Central memory CD8-positive, alpha-beta T cell (primary cell): ENCODE results near the gene CYB561D2.

Experiments used
- ATAC-seq: fragments of 150-1000 bp; cut with Tn5 transposase; replicated peaks from 2 replicates; pipeline ENCODE4 v1.10.0; 2022; ENCODE audit warnings: mild to moderate bottlenecking, moderate FRiP score, moderate number of reproducible peaks; ENCODE audit not compliant: poor library complexity, severe bottlenecking; ENCODE audit errors: extremely low read depth
- DNase-seq, 2 donors: peaks; one replicate each; pipeline ENCODE4 v3.0.0; 2021; ENCODE audit warnings: low spot score in 2 of 2
- H3K27ac Mint-ChIP-seq: one replicate; pipeline ENCODE4 v1.8.0; 2022; ENCODE audit warnings: low read depth, mild to moderate bottlenecking, moderate library complexity, mixed read lengths
- H3K27me3 Mint-ChIP-seq: one replicate; pipeline ENCODE4 v1.8.0; 2022; ENCODE audit warnings: mixed read lengths
- H3K36me3 Mint-ChIP-seq: one replicate; pipeline ENCODE4 v1.8.0; 2022; ENCODE audit warnings: mild to moderate bottlenecking, moderate library complexity, mixed read lengths; ENCODE audit not compliant: insufficient read depth
- H3K4me1 Mint-ChIP-seq: one replicate; pipeline ENCODE4 v1.8.0; 2022; ENCODE audit warnings: mixed read lengths
- H3K4me3 Mint-ChIP-seq: one replicate; pipeline ENCODE4 v1.8.0; 2022; ENCODE audit warnings: mild to moderate bottlenecking, moderate library complexity, mixed read lengths
- H3K9me3 Mint-ChIP-seq: one replicate; pipeline ENCODE4 v1.8.0; 2022; ENCODE audit warnings: mixed read lengths

Gene CYB561D2

DNA sequence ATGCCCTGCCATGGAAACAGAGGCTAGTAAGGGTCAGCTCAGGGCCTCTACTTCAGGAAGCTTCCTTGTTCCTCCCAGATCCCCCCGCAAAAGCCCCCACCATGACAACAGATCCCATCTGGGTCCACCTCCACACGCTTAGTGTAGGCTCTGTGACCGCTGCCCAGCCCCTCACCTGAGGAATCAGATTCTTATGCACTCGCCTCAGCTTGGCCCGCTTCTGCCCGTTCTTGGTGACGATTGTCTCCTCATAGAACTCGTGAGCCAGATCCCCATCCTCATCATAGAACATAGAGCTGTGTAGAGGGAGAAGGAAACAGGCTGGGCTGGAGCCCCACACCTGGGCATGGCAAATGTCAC is 24.5 kb upstream of the CYB561D2 start:
- H3K4me1 Mint-ChIP-seq: peaks cover 39% of the 10 kb centered on the region
- peak overlapping the region; percentile 55 for H3K27ac Mint-ChIP-seq
- no peaks in the 10 kb centered on the region for H3K9me3 Mint-ChIP-seq
- H3K4me3 Mint-ChIP-seq: peak overlapping the region; percentile 82
- H3K36me3 Mint-ChIP-seq: peaks cover 14% of the 10 kb centered on the region
- DNase-seq (no peak), ATAC-seq (no peak)
- H3K27me3 Mint-ChIP-seq: no peaks in the 10 kb centered on the region

DNA sequence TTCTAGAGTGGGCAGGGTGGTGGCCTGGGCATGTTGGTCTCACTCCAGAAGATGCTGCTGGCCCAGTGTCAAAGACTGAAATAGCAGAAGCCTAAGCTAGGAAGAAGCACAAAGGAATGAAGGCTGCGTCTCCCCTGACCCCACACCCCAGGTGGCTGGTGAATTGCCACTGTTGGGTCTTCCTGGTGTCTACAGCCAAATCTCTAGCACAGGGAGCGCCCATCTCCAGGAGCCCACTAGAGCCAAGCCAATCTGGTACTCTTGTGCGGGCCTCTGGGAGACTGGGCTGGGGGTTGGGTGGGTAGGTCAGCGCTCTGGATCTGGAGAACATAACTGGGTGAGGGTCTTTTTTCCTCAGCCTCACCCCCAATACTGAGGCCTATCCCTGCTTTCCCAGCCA is 23.5 kb upstream of the CYB561D2 start:
- ATAC-seq: no peak
- H3K4me1 Mint-ChIP-seq: peaks cover 41% of the 10 kb centered on the region
- peaks cover 17% of the 10 kb centered on the region for H3K36me3 Mint-ChIP-seq
- DNase-seq: no peak
- H3K27ac Mint-ChIP-seq: peak overlapping the region; percentile 82
- H3K27me3 Mint-ChIP-seq: no peaks in the 10 kb centered on the region
- peak overlapping the region; percentile 82 for H3K4me3 Mint-ChIP-seq
- no peaks in the 10 kb centered on the region for H3K9me3 Mint-ChIP-seq

DNA sequence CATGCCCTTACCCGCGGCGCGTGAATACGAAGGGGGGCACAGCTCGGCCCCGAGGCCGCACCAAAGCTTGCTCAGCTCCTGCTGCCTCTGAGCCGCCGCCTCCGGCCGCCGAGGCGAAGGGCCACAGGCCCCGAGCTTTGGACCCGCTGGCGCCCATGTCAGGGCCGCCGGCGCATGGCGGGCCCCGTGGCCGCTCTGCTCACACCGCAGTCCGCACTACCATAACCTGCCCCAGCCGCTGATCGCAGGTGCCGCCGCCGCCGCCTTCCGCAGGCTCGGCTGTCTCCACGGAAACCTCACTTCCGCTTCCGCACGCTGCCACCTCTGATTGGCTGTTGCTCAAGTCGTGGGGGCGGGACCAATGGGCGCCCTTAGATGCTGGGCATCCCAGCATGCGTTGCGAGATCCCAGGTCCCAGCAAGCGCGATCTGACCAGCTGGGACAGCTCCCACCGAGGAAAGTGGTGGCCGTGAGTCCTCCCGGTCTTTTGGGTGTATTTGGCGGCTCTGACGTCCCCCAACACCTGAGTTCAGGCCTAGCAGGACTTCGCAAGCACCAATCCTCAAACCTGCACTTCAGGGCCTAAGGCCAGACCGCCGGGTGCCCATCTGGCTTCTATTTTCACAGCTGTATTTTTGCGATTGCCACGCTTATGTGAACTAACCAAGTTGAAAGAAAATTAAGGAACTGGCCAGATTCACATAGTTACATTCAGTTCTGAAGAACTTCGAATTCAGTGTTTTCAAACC is 22.5 kb upstream of the CYB561D2 start, which contains the start of gene TUSC2:
Gene TUSC2 (minus strand): TSS at position 281 of the 749 bp plus-strand sequence. CDS start 124 bp downstream, at position 157.
- H3K9me3 Mint-ChIP-seq: no peaks in the 10 kb centered on the region

DNA sequence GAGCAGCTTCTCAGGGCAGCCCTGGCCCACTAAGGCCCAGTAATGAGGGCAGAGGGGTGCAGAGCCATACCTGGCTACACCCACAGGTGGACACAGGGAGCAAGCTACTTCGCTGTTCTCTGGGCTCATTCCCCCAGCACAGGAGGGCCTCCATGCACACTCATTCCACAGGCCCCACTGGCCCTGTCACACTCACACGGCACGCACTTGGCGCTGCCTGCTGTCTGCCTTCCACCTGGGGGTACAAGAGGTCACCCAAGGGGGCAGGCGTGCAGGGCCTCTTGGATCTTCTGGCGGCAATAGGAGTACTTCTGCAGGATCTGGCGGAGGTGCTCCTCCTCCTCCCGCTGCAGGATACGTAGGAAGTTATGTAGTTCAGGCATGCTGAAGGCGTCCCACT is 20.3 kb upstream of the CYB561D2 start:
- ATAC-seq (no peak), DNase-seq (no peak)
- Mint-ChIP-seq H3K4me3 (no peak overlapping the region), H3K4me1 (peaks cover 51% of the 10 kb centered on the region), H3K27ac (no peak overlapping the region), H3K27me3 (no peaks in the 10 kb centered on the region), H3K36me3 (peaks cover 32% of the 10 kb centered on the region), H3K9me3 (no peaks in the 10 kb centered on the region)

More for the DNA sequence above, 22.5 kb upstream of the CYB561D2 start, which contains the start of gene TUSC2:
- Mint-ChIP-seq H3K27ac (peak within 1 kb of the TSS; percentile 82), H3K4me3 (peak within 1 kb of the TSS; percentile 82), H3K4me1 (peaks cover 47% of the 10 kb centered on the region), H3K36me3 (peaks cover 22% of the 10 kb centered on the region), H3K27me3 (no peaks in the 10 kb centered on the region)
- DNase-seq (peak; percentile 89 to 91), ATAC-seq (peak; percentile 97)

DNA sequence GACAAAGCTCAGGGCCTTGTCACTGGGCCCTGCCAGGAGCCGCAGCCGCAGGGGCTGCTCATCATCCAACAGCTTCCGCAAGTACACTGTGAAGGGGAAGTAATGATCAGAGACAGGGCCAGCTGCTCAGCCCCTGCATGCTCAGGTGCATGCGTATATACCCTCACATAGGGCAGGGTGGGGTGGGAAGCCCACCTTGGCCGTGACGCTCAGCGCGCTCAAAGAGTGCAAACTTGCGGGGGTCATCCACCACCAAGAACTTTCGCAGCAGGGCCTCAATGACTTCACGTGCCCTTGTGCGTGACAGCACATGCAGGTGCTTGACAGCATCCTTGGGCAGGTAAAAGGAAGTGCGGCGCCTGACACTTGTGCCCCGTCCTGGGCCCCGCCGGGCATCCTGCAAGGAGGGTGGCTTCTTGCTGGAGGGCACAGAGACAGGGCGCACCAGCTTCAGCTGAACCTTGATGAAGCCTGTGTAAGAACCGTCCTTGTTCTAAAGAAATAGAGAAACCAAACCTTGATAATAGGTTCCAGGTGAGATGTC is 19.2 kb upstream of the CYB561D2 start:
- Mint-ChIP-seq H3K4me3 (no peak overlapping the region), H3K9me3 (no peaks in the 10 kb centered on the region), H3K36me3 (peaks cover 37% of the 10 kb centered on the region), H3K4me1 (peaks cover 57% of the 10 kb centered on the region), H3K27me3 (no peaks in the 10 kb centered on the region), H3K27ac (no peak overlapping the region)
- no peak for ATAC-seq
- no peak for DNase-seq

DNA sequence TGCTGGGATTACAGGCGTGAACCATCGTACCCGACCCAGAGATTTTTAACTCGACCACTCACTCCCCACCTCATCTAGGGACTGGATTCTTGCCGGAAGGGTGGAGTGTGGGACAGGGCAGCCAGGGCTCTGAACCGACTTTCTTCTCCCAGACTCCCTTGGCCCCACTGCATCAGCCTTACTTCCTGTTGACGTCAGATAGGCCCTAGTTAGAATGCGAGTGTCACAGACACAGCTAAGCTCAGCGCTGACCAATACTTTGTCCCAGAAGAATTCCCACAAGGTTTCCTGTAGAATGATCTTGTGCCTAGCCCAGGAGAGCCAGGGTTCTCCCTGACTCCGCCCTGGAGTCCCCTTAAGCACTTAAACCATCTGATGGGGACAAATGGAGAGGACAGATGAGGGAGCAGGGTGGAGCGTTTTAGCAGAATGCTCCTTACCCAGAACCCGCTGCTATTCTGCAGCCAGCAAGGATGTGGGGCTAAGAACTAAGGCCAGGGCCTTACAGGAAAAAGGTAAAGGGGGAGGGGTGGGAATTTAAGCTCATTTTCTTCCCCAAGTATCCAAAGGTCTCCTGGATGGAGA is 16.8 kb upstream of the CYB561D2 start:
- DNase-seq (no peak), ATAC-seq (no peak)
- H3K27ac Mint-ChIP-seq: peak overlapping the region; percentile 82
- H3K27me3 Mint-ChIP-seq: no peaks in the 10 kb centered on the region
- peak overlapping the region; percentile 67 for H3K4me3 Mint-ChIP-seq
- no peaks in the 10 kb centered on the region for H3K9me3 Mint-ChIP-seq
- H3K36me3 Mint-ChIP-seq: peaks cover 50% of the 10 kb centered on the region
- peaks cover 60% of the 10 kb centered on the region for H3K4me1 Mint-ChIP-seq

DNA sequence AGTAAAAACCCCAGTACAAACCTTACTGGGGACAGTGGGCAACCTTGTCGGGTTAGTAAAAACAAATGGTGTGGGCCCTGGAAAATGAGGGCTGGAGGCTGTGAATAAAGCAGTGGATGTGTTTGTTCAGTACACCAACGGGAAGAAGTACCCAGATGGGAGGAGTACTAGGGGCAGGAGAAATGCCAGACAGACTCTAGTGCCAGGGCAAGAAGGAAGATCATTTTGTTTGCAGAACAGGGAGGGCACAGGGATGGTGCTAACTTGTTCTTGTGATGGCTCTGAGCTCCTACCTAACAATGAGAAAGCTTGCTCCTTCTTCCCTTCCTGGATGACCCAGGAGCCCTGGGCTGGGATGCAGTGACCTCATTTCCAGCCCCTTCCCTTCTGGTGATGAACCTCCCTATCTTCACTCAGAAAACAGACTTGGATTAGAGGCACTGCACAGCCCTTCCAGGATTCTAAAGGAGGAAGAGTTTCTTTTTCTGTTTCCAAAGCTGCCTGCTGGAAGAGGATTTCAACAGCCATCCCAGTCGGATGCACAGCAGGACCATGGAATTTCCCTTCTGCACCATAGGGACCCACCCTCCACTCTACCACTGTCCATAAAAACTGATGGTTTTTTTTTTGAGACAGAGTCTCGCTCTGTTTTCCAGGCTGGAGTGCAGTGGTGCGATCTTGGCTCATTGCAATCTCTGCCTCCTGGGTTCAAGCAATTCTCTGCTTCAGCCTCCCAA is 16.2 kb upstream of the CYB561D2 start:
- DNase-seq (no peak), ATAC-seq (no peak)
- Mint-ChIP-seq H3K4me3 (peak overlapping the region; percentile 67), H3K27me3 (no peaks in the 10 kb centered on the region), H3K4me1 (peaks cover 67% of the 10 kb centered on the region), H3K36me3 (peaks cover 52% of the 10 kb centered on the region), H3K27ac (peak overlapping the region; percentile 82), H3K9me3 (no peaks in the 10 kb centered on the region)

DNA sequence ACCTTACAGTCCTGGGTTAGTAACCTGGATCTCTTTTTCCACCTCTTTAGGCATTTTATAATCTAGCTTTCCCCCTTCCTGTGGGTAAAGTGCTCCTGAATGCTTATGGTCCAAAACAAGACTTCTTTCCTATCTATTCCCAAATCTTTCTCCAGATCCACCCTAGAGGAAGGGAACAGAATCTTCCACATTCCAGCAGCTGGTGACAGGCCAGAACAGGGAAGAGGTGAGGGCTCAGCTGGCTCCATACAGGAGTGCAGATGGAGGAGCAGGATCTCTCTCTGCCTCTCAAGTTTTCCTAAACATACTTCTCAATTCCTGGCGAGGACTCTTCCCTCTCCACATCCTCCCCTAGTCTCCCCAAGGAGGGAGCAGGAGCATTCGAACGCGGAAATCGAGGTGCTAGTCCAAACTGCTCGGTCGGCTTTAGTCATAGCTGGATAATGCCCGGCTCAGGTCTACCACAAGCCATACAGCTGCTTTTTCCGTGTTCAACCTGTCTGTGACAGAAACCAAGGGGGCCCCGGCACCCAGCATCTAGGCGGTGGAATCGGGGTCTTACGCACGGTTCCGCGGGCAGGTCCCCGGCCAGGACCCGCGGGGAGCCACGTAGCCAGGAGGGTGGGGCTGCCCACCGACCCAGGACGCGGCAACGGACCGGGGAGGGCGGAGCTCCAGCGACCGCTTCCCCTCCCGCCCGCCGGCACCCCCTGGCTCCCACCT is 14.0 kb upstream of the CYB561D2 start:
- no peaks in the 10 kb centered on the region for H3K9me3 Mint-ChIP-seq
- DNase-seq: peak in 1 of 2 donors; percentile 35
- H3K27ac Mint-ChIP-seq: peak overlapping the region; percentile 97
- no peaks in the 10 kb centered on the region for H3K27me3 Mint-ChIP-seq
- H3K4me3 Mint-ChIP-seq: peak overlapping the region; percentile 95
- ATAC-seq: peak; percentile 15
- H3K4me1 Mint-ChIP-seq: peaks cover 80% of the 10 kb centered on the region
- H3K36me3 Mint-ChIP-seq: peaks cover 53% of the 10 kb centered on the region

DNA sequence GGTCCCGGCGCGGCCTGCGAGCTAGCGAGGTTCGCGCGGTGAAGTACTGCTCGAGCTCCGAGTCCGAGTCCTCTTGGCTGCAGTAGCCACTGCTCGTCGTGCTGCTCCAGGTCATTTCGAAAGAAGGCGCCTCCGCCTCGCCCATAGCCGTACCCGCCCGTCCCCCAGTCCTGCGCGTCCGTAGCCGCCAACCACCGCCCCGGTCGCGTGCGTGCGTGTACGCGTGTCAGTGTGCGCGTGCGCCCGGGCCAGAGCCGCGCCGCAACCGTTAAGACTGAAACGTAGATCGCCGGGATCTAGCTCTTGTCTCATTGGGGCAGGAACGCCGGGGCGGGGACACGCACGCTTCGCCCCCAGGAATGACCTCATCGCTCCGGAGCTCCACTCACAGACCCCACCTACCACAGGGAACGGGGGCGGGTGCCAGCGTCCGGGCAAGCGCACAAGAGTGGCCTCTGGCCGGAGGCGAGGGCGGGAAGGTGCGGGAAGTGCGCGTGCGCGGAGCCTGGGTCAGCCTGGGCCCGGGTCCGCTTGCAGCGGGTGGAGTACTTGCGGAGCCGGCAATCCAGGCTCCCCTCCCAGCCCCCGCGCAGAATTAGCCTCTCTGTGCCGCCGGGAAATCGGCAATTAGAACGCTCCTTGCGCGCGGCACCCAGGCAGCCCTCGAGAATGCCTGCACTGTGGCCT is 13.3 kb upstream of the CYB561D2 start:
- DNase-seq (peak; percentile 79 to 82), ATAC-seq (peak; percentile 67)
- H3K27me3 Mint-ChIP-seq: no peaks in the 10 kb centered on the region
- peaks cover 76% of the 10 kb centered on the region for H3K4me1 Mint-ChIP-seq
- H3K9me3 Mint-ChIP-seq: no peaks in the 10 kb centered on the region
- peak overlapping the region; percentile 95 for H3K4me3 Mint-ChIP-seq
- H3K36me3 Mint-ChIP-seq: peaks cover 51% of the 10 kb centered on the region
- peak overlapping the region; percentile 97 for H3K27ac Mint-ChIP-seq

DNA sequence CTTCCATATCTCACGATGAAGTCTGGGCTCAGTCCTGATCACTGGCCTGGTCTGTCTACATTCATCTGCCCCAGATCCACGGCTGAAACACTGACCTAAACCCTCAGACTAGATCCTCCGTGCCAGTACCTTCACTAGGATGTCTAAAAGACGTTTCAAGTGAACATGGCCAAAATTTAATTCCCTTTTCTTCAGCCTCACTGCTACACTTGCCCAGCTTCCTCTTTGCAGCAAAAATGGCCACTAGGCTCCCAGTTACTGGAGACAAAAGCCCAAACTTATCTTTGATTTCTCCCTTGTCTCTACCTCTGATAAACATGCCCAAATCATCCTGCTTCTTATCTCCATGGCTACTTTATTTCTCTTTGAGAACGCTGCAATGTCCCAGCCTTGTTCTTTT is 11.7 kb upstream of the CYB561D2 start:
- peak overlapping the region; percentile 95 for H3K4me3 Mint-ChIP-seq
- H3K36me3 Mint-ChIP-seq: peaks cover 39% of the 10 kb centered on the region
- H3K9me3 Mint-ChIP-seq: no peaks in the 10 kb centered on the region
- H3K27me3 Mint-ChIP-seq: no peaks in the 10 kb centered on the region
- peaks cover 63% of the 10 kb centered on the region for H3K4me1 Mint-ChIP-seq
- DNase-seq (no peak), ATAC-seq (no peak)
- H3K27ac Mint-ChIP-seq: peak overlapping the region; percentile 97

DNA sequence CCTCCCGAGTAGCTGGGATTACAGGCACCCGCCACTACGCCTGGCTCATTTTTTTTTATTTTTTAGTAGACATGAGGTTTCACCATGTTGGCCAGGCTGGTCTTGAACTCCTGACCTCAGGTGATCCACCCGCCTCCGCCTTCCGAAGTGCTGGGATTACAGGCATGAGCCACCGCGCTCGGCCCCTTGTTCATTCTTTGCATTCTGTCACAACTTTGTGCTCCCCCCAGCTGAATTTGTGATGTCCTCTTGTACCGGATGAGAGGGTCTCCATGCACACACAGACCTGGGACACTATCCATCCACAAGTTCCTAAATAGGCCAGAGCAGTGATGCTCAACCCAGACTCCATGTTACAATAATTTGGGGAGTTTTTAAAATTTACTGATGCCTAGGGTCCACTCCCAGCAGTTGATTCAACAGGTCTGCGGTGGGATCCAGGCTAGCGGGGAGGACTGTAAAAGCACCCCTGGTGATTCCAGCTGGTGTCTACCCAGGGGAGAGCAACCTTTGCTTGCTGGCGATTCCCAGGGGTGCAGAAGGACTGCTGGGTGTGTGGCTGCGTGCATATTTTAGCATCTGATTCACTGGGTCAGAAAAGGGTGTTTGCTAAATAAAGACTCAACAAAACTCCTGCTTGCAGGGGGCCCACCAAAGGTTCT is 11.0 kb upstream of the CYB561D2 start:
- no peaks in the 10 kb centered on the region for H3K9me3 Mint-ChIP-seq
- peak overlapping the region; percentile 95 for H3K4me3 Mint-ChIP-seq
- DNase-seq: no peak
- H3K4me1 Mint-ChIP-seq: peaks cover 56% of the 10 kb centered on the region
- peaks cover 37% of the 10 kb centered on the region for H3K36me3 Mint-ChIP-seq
- H3K27ac Mint-ChIP-seq: peak overlapping the region; percentile 97
- H3K27me3 Mint-ChIP-seq: no peaks in the 10 kb centered on the region
- no peak for ATAC-seq
